ENCODE data around the gene WDR43.
"Not testable (repeated sequence)": the region's sequence is repeated elsewhere in the genome, so short reads cannot be mapped to it uniquely, and the experiment has no call there.

Gene WDR43

DNA sequence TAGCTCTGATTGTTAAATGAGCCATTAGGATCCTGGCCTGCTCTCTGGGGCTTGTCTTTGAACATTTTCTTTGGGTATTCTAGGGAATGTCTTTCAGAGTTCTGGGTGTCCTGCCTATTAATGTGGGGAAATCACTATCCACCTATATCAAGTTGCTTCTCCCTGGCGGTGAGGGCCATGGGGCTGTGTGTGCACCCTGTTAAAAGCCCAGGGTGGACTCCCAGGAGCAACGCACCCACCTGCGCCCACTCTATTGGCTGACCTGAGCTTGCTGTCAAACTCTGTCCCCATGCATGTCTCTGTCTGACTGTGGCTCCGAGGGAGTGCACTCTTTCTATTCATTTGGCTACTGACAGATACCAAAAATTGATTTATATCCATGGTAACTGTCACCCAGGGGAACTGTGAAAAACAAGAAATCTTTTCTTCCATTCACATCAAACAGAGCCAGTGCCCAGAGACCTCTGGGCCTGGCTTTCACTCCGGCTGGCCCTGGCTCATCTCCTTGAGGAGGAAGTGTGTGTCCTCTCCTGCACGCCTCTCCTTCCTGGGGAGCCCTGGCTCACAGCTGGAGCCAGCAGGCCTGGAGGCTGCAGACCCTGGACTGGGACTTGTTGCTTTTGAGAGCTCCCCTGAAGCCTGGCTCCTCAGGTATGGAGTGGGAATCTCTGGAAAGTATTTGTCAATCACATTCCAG, 76.1 kb downstream of the WDR43 start:
- DNase-seq (ENCODE audit: low spot score): no peak

GRCh38 chr2:28972778-28973335, 78.4 kb downstream of the WDR43 start:
- no peak for DNase-seq (ENCODE audit: low spot score)

DNA sequence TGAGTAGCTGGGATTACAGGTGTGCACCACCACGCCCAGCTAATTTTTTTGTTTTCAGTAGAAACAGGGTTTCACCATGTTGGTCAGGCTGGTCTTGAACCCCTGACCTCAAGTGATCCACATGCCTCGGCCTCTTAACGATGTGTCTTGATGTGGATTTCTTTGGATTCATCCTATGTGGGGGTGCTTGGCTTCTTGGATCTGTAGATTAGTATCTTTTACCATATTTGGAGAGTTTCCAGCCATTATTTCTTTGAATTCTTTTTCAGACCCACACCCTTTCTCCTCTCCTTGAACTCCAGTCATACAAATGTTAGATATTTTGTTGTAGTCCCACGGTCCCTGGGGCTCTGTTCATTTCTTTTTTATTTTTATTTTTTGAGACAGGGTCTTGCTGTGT, 79.8 kb downstream of the WDR43 start:
- no peak for DNase-seq (ENCODE audit: low spot score)

GRCh38 chr2:28975671-28976070, 81.2 kb downstream of the WDR43 start:
- no peak for DNase-seq (ENCODE audit: low spot score)

GRCh38 chr2:28976584-28976983, 82.1 kb downstream of the WDR43 start:
- no peak for DNase-seq (ENCODE audit: low spot score)

DNA sequence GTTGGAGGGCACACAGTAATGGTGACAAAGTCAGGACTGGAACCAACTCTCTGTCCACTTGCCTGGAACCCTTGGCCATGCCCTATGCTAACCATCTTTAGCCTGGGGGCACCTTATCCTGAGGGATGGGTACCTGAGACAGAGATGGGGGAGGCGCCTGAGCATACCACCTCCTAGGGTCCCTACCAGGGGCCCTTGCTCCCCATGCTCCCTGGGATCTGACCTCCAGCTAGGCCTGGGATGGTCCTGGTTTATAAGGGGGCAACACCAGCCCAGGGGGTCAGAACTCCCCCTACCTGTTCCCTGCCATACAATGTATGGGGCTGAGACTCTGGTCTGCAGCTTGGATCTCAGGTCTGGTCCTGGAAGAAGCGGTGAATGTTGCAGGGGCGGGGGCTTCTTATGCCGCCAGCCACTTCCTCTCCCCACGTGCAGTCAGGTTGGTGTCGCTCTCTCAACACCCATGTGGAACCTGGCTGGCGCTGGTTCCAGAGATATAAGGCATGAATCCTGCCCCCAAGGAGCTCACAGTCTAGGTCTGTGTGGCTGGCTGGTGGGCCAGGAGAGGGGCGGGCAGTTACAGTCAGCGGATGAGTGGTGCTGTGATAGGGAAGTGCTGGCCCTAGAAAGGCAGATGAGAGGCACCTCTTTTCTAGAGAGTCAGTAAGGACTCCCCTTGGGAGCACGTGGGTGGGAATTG, 82.9 kb downstream of the WDR43 start:
- DNase-seq (ENCODE audit: low spot score): no peak

- not testable (repeated sequence) for DNase-seq (ENCODE audit: low spot score)
Measured at GRCh38 chr2:28978001-28978400, 83.5 kb downstream of the WDR43 start.

- DNase-seq (ENCODE audit: low spot score): no peak
Measured at GRCh38 chr2:28978606-28979005, 84.1 kb downstream of the WDR43 start.

- no peak for DNase-seq (ENCODE audit: low spot score)
Measured at GRCh38 chr2:28979041-28979440, 84.6 kb downstream of the WDR43 start.

DNA sequence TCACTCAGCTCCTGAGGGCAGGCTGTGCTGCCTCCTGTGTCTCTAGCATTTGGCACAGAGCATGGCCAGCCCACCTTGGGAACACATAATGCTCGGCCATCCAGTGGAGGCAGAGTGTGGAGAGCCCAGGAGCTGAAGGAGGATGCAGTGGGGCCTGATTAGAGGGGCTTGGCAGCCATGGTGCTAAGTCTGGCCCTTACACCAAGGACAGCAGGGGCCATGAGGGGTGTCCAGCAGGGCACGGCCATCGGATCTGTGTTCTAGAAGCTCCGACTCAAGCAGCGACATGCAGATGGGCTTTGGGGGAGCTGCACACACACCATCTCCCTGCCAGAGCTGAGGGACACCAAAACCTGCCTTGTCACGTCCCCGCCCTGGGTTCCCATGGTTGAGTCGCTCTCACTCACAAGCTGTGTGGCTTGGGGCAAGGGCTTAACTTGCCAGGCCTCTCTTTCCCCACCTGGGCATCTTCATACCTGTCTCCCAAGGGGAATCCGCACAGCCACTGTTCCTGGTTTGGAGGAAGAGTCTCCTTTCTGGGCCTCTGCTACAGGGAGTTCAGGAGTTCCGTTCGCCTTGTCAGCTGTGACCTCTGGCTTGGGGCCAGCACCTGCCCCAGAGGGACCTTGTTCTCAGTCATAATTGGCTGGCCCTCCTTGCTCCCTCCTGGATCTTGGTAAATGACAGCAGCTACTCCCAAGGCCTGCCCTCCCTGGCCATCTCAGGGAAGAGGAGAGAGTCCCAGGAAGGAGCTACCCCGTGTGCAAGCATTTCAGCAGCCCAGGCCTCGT, 85.3 kb downstream of the WDR43 start:
- no peak for DNase-seq (ENCODE audit: low spot score)

DNA sequence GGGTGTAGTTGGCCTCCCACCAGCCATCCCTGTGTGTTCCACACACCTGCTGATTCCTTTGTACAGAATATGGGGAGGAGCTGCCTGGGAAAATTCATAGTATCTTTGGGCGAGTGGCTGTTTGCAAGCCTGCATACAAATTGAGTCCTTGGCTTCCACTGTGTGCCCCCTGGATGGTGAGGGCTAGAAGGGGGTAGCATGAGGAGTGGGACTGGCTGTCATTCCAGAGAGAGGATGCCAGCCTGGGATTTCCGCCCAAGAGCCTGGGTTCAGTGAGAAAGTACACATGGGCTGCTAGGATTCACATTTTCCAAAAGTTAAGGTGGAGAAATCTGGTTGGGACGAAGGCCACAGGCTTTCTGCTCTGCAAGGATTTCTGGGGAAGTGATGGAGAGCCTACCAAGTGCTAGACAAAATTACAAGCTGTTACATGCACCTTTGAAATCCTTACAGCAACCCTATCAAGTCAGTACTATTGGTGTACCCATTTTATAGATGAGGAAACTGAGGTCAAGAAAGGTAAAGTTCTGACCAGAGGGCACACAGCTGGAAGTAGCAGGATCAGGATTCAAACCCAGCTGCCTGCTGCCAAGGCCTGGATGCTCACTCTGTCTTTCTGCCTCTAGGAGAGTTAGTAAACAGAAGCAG, 86.0 kb downstream of the WDR43 start:
- DNase-seq (ENCODE audit: low spot score): no peak

GRCh38 chr2:28981016-28981441, 86.6 kb downstream of the WDR43 start, which contains the start of gene TOGARAM2:
TSS of gene TOGARAM2 (plus strand) at chr2:28981298. CDS start at chr2:28994835, 13,537 bp downstream.
- no peak for DNase-seq (ENCODE audit: low spot score)

- no peak for DNase-seq (ENCODE audit: low spot score)
Measured at GRCh38 chr2:28981620-28982376, 87.3 kb downstream of the WDR43 start.

GRCh38 chr2:28982381-28982950, 88.0 kb downstream of the WDR43 start:
- DNase-seq (ENCODE audit: low spot score): no peak

DNA sequence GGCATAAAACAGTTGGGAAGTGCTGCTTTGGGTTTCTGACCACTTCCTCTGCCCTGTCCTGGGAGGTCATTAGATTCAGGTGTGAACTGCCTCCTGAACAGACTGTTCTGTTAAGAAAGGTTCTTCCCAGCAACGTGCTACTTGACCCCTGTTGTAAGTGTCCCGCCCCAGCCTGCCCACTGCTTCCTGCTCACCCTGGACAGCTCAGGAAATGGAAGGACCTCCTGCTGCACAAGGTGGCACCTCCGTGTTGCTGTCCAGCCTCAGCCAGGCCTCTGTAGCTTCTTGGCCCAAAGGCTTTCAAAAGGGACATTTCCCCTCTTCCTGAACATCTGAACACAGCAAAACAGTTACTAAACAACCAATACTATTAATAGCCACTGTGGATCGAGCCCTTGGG, 92.0 kb downstream of the WDR43 start:
- DNase-seq (ENCODE audit: low spot score): no peak

GRCh38 chr2:28989973-28990372, 95.5 kb downstream of the WDR43 start:
- no peak for DNase-seq (ENCODE audit: low spot score)

DNA sequence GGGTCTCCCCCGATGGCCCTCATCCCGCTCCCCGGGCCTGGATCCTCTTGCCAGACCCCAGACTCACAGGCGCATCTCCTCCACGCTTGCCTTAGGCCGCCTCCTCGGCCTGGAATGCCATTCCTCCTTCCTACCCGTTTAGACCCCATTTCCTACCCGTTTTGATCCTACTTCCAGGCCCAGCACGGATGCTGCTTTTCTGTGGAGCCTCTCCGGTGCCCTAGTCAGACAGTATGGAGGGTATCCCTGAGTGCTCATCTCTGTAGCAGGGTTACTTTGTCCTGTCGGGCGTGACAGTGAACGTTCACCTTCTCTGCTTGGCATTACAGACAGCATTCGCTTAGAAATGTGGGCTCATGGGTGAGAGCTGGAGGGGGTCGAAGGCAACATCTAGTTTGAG, 96.0 kb downstream of the WDR43 start:
- no peak for DNase-seq (ENCODE audit: low spot score)

- DNase-seq (ENCODE audit: low spot score): no peak
Measured at GRCh38 chr2:28991021-28991420, 96.6 kb downstream of the WDR43 start.

- DNase-seq (ENCODE audit: low spot score): no peak
Measured at GRCh38 chr2:28991460-28991859, 97.0 kb downstream of the WDR43 start.

- DNase-seq (ENCODE audit: low spot score): no peak
Measured at GRCh38 chr2:28993206-28993960, 98.9 kb downstream of the WDR43 start.

Measured in left forelimb (tissue), 1 donor.